HG03103 (cell line): ENCODE results near the gene ID4.

Experiments used
- ATAC-seq: cut with Tn5 transposase; IDR thresholded peaks from one replicate; pipeline ENCODE4 v1.9.1; 2021; ENCODE audit warnings: low read depth; ENCODE audit not compliant: unreplicated experiment

The ID4 gene

GRCh38 chr6:19836799-19837510, at the start of gene ID4:
ID4 (plus strand) TSS chr6:19837370; CDS start chr6:19837755, 385 bp downstream.
- no peak for ATAC-seq

GRCh38 chr6:19788686-19789085, 48.5 kb upstream of the ID4 start:
- no peak for ATAC-seq

GRCh38 chr6:19789100-19789803, 47.9 kb upstream of the ID4 start:
- ATAC-seq = no peak

- ATAC-seq = no peak
Observed at GRCh38 chr6:19791267-19791666, 45.9 kb upstream of the ID4 start.

- ATAC-seq = no peak
Observed at GRCh38 chr6:19795211-19795610, 42.0 kb upstream of the ID4 start.

- no peak for ATAC-seq
Observed at GRCh38 chr6:19796452-19796851, 40.7 kb upstream of the ID4 start.

GRCh38 chr6:19798362-19798761, 38.8 kb upstream of the ID4 start:
- no peak for ATAC-seq

GRCh38 chr6:19802656-19803055, 34.5 kb upstream of the ID4 start:
- ATAC-seq = no peak

- ATAC-seq = no peak
Observed at GRCh38 chr6:19803331-19804204, 33.6 kb upstream of the ID4 start.

GRCh38 chr6:19804205-19805128, 32.7 kb upstream of the ID4 start:
- ATAC-seq = peak; percentile 97

- no peak for ATAC-seq
Observed at GRCh38 chr6:19805129-19805481, 32.1 kb upstream of the ID4 start.

- ATAC-seq = no peak
Observed at GRCh38 chr6:19806971-19807396, 30.2 kb upstream of the ID4 start.

- no peak for ATAC-seq
Observed at GRCh38 chr6:19811397-19812079, 25.6 kb upstream of the ID4 start.

GRCh38 chr6:19812512-19813119, 24.6 kb upstream of the ID4 start:
- no peak for ATAC-seq

- no peak for ATAC-seq
Observed at GRCh38 chr6:19818805-19819204, 18.4 kb upstream of the ID4 start.

GRCh38 chr6:19824058-19824807, 12.9 kb upstream of the ID4 start:
- ATAC-seq = no peak

GRCh38 chr6:19827247-19827646, 9.9 kb upstream of the ID4 start:
- ATAC-seq = no peak

- ATAC-seq = no peak
Observed at GRCh38 chr6:19827903-19828302, 9.3 kb upstream of the ID4 start.

- no peak for ATAC-seq
Observed at GRCh38 chr6:19830171-19830570, 7.0 kb upstream of the ID4 start.
